WI38 (cell line): Measurements from ENCODE around the gene PTPRC.

Experiments
- H3K4me3 ChIP-seq: 2 replicates; pipeline ENCODE4 v1.5.1; 2011; ENCODE audit warnings: low read depth, mild to moderate bottlenecking, control low read depth, low read length
- CTCF ChIP-seq: IDR thresholded peaks from 2 replicates; pipeline ENCODE4 v1.5.1; 2012; ENCODE audit warnings: low read depth, mild to moderate bottlenecking, control low read depth, low read length

PTPRC gene

GRCh38 chr1:198623752-198624647, 14.8 kb upstream of the PTPRC start:
- no peak for TF ChIP-seq CTCF
- H3K4me3 ChIP-seq, result no peak overlapping the region

DNA sequence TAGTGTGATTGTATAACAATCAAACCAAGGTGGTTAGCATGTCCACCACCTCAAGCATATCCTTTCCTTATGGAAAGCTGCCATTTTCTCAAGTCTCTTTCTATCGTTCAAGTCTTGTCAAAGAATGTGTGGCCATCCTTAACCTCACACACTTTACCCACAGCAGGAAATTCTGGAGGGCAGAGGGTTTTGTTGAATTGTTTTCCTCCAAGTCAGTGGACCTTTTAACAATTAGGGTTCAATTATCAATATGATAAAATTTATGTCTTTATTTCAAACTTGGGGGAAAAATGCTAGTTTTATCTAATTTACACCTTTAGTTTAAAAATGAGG, 14.2 kb upstream of the PTPRC start:
- TF ChIP-seq CTCF, result no peak
- no peak overlapping the region for H3K4me3 ChIP-seq

DNA sequence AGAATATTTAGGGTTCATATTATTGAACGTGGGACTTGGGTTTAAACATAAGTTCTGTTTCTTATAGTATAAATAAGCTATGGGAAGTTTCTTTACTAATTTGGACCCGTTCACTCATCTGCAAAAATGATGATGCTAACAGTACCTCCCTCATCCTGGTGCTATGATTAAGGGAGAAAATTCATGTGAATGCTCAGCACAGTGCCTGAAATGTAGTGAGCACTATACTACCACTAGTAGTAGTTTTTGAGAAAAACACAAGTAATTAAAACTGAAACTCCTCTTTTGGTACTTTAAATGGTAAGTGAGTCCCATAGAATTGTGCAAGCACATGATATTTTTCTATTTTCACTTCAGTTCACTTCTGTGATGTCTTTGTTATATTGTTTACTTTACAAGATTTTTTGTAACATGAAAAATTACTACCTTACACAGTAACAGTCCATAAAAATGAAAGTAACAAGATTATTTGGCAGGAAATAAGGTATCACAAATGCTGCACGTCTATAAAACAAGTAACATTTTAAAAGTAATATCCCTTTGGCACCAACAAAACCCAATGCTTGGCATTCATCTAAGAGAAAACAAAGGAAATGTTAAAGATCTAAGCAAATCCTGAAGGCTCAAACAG, 11.3 kb upstream of the PTPRC start:
- no peak for TF ChIP-seq CTCF
- H3K4me3 ChIP-seq, result no peak overlapping the region

DNA sequence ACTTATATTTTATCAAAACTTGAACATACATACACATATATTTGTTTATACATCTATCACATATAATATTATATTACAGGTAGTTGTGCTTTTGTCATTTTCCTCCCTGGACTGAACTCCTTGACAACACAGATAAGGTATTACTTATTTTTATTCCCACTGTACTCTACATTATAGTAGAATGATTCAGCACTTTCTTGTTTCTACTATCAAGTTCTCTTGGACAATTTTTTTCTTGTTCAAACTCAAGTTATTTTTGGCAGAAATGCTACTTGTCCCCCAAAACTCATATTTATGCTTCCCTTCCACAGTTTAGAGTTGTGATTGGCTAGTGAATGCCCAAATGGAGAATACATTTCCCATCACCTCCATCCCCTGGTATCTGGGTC, 10.8 kb upstream of the PTPRC start:
- no peak overlapping the region for H3K4me3 ChIP-seq
- no peak for TF ChIP-seq CTCF

GRCh38 chr1:198629610-198630009, 9.2 kb upstream of the PTPRC start:
- no peak overlapping the region for H3K4me3 ChIP-seq
- no peak for TF ChIP-seq CTCF

DNA sequence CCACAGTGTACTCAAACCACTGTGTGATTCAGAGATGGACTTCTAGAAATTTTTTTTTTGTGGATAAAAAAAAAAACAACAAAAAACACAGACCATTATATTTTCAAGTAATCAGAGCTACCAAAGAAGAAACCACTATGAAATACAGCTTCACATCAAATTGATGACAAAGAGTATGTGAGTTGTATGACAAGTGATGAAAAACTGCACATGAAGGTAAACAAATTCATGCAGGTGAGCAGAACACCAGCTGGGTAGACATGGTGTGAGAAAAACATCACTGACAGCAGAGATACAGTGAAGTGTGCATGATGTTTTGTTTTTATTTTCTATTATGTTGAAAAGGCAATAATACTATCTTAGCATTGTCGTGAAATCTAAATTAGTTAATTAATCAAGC, 8.0 kb upstream of the PTPRC start:
- TF ChIP-seq CTCF, result no peak

DNA sequence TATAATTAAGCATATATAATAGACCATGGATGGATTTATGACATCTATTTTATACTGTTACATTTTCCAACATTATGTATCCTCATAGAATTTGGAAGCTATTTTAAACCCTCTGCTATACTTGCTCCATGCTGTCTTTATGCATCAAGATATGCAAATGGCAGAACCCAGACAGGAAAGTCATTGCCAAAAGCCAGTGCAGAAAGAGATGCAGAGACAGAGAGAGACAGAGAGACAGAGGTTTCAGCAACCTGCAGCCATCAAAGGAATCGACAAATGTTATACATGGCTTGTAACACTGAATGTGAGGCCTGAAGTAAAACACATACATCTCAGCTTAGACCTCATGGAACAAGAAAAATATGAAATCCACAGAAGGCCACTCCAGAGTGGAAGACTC, 7.5 kb upstream of the PTPRC start:
- no peak for TF ChIP-seq CTCF
- H3K4me3 ChIP-seq, result no peak overlapping the region

More for the DNA sequence above, 8.0 kb upstream of the PTPRC start:
- H3K4me3 ChIP-seq, result no peak overlapping the region
